ENCODE results near the gene ARHGEF38. TPM values are rescaled to one million over a fixed set of nuclear protein-coding genes. Genes with fewer than 3 reads are reported as not detected.

Gene ARHGEF38
- polyA plus RNA-seq, 1 donor: 10.7 TPM

GRCh38 chr4:105587841-105588240 lies 35.4 kb downstream of the ARHGEF38 start:
- WGBS (ENCODE audit: insufficient coverage, low lambda C conversion rate): 60% methylated on average over 1 of the region's 2 CpGs
- Histone ChIP-seq H3K4me3 (ENCODE audit: low read length) (no peak overlapping the region), H3K27ac (ENCODE audit: low read length) (peak overlapping the region; percentile 79), H3K4me1 (ENCODE audit: control insufficient read depth, insufficient read depth, low read length) (peaks cover 26% of the 10 kb centered on the region), H3K36me3 (ENCODE audit: control insufficient read depth, insufficient read depth, low read length) (peaks cover 9% of the 10 kb centered on the region), H3K27me3 (ENCODE audit: control insufficient read depth, insufficient read depth, low read length) (no peaks in the 10 kb centered on the region), H3K9me3 (ENCODE audit: control insufficient read depth, low read depth, low read length) (no peaks in the 10 kb centered on the region)
- DNase-seq: peak in 1 of 2 donors; percentile 29

DNA sequence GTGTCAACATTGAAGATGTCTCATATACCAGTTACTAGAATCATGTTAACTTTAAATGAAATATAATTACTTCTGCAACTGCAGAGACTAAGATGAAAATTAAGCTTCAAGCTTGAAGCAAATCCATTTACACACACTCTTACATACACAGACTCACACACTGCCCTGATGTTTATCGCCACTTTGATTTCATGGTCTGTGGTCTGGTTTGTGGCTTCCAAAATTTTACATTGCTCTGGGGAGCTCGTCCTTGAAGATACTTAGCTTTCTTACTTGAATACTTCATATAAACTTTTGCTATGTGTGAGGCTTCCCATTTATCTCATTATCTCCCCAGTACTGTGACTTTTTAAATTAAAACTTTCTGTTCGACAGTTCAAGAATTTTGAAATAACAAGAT lies 35.8 kb downstream of the ARHGEF38 start:
- H3K4me3 ChIP-seq (ENCODE audit: low read length): no peak overlapping the region
- H3K4me1 ChIP-seq (ENCODE audit: control insufficient read depth, insufficient read depth, low read length): peaks cover 28% of the 10 kb centered on the region
- peak overlapping the region; percentile 79 for H3K27ac ChIP-seq (ENCODE audit: low read length)
- WGBS (ENCODE audit: insufficient coverage, low lambda C conversion rate): 78% methylated on average over 3 of the region's 3 CpGs
- H3K36me3 ChIP-seq (ENCODE audit: control insufficient read depth, insufficient read depth, low read length): peaks cover 9% of the 10 kb centered on the region
- H3K9me3 ChIP-seq (ENCODE audit: control insufficient read depth, low read depth, low read length): no peaks in the 10 kb centered on the region
- no peaks in the 10 kb centered on the region for H3K27me3 ChIP-seq (ENCODE audit: control insufficient read depth, insufficient read depth, low read length)
- DNase-seq: no peak

DNA sequence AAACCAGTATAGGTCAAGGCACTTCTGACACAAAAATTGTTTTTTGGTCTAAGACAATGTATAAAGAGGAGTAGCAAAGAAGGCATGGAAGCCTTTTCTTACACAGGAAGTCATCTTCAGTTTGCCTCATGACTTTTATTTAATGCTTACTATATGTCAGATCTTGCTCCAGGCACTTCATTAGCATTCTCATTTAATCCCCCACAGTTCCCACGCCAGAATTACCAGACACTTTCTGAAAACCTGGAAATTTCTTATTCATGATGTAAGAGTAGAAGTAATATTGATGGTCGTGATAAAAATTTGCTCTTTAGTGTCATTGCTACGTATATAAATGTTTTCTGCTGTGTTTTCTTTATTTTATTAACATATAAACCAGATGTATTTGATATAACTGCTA lies 39.2 kb downstream of the ARHGEF38 start:
- peaks cover 36% of the 10 kb centered on the region for H3K4me1 ChIP-seq (ENCODE audit: control insufficient read depth, insufficient read depth, low read length)
- H3K27me3 ChIP-seq (ENCODE audit: control insufficient read depth, insufficient read depth, low read length): no peaks in the 10 kb centered on the region
- H3K4me3 ChIP-seq (ENCODE audit: low read length): no peak overlapping the region
- DNase-seq: no peak
- no peak overlapping the region for H3K27ac ChIP-seq (ENCODE audit: low read length)
- H3K9me3 ChIP-seq (ENCODE audit: control insufficient read depth, low read depth, low read length): no peaks in the 10 kb centered on the region
- H3K36me3 ChIP-seq (ENCODE audit: control insufficient read depth, insufficient read depth, low read length): peaks cover 9% of the 10 kb centered on the region
- no CpG with 5 or more reads among the region's 3 CpGs for WGBS (ENCODE audit: insufficient coverage, low lambda C conversion rate)

DNA sequence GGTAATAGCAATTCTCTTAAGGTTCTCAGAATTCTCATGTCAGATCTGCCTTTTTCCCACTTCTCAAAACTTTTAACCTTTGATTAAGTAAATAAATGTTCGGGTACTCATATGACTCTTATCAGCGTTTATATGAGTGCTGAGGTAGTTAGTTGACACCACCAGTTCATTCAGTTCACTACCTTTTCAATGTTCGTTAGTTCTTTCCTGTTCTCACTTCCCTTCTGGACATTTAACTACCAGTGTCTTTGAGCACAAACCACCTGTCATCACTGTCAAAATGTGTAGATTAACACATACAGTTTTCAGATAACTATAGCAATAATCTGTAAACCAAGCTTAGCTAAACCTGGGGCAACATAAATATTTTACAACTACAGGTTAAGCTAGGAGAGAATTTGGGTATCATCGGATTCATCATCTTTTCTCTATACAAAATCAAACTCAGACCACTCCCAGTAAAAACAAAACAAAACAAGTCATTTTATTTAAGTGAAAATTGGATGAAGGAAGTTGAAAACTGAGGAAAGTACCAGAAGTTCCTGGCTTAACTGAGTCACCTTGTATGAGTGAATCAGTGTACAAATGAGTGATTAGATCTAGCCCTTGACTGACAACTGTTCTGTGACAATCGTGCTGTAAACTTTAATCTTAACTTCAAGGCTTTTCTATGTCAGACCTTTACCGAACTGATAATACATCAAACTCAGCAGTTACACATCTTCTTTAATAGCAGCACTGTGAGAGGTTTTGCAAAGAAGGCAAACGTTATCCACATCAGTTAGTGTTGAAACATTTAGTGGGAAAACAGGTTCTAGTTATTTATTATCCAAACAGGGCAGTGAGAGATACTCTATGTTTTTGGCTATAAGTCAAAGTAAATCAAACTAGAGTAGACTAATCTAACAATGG lies 41.9 kb downstream of the ARHGEF38 start:
- Histone ChIP-seq H3K27ac (ENCODE audit: low read length) (peak overlapping the region; percentile 83), H3K9me3 (ENCODE audit: control insufficient read depth, low read depth, low read length) (no peaks in the 10 kb centered on the region), H3K27me3 (ENCODE audit: control insufficient read depth, insufficient read depth, low read length) (no peaks in the 10 kb centered on the region), H3K4me3 (ENCODE audit: low read length) (no peak overlapping the region), H3K4me1 (ENCODE audit: control insufficient read depth, insufficient read depth, low read length) (peaks cover 28% of the 10 kb centered on the region), H3K36me3 (ENCODE audit: control insufficient read depth, insufficient read depth, low read length) (peaks cover 11% of the 10 kb centered on the region)
- 5% methylated on average over 4 of the region's 7 CpGs for WGBS (ENCODE audit: insufficient coverage, low lambda C conversion rate)
- peak; percentile 66 to 88 for DNase-seq

DNA sequence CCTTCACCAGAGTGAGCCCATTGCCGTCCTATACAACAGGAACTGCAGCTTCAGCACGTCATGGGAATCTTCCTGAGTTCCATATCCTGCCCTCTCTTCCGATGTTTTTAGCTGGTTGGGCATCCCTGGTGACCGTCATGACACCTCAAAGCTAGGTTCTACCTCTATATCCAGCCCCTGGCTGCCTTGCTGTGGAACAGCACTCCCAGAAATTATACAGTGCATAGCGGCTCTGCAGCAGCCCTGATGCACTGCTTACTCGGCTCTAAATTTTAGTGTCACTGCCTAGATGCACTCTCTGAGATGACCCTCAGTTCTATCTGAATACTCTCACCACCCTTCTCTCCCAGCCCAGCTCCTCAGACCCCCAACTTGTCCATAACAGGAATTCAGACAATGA lies 44.3 kb downstream of the ARHGEF38 start:
- Histone ChIP-seq H3K4me1 (ENCODE audit: control insufficient read depth, insufficient read depth, low read length) (peaks cover 30% of the 10 kb centered on the region), H3K9me3 (ENCODE audit: control insufficient read depth, low read depth, low read length) (no peaks in the 10 kb centered on the region), H3K4me3 (ENCODE audit: low read length) (no peak overlapping the region), H3K27ac (ENCODE audit: low read length) (no peak overlapping the region), H3K36me3 (ENCODE audit: control insufficient read depth, insufficient read depth, low read length) (peaks cover 7% of the 10 kb centered on the region), H3K27me3 (ENCODE audit: control insufficient read depth, insufficient read depth, low read length) (no peaks in the 10 kb centered on the region)
- no peak for DNase-seq
- no CpG with 5 or more reads among the region's 6 CpGs for WGBS (ENCODE audit: insufficient coverage, low lambda C conversion rate)

- 40% methylated on average over 1 of the region's 4 CpGs for WGBS (ENCODE audit: insufficient coverage, low lambda C conversion rate)
- peak overlapping the region; percentile 67 for H3K27ac ChIP-seq (ENCODE audit: low read length)
- peak; percentile 56 to 77 for DNase-seq
These were observed 45.6 kb downstream of the ARHGEF38 start for GRCh38 chr4:105598052-105598451.

DNA sequence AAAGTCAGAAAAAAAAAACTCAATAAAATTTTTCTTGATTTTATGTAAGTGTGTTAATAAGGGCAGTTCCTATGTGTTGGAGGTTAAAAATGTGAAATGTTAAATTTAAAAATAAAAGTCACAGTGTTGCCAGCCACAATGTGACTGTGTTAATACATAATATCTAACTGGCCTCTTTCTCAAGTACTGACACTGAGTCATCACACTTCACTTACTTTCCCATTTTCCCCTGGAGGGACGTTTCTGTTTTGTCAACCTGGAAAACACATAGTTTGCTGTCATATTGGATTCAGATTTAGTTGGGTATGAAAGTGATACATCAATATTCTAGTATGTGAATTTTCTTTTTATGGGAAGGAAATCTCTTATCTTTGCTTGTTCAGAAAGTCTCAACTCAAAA lies 46.4 kb downstream of the ARHGEF38 start:
- no CpG with 5 or more reads among the region's 1 CpG for WGBS (ENCODE audit: insufficient coverage, low lambda C conversion rate)
- Histone ChIP-seq H3K27ac (ENCODE audit: low read length) (peak overlapping the region; percentile 67), H3K36me3 (ENCODE audit: control insufficient read depth, insufficient read depth, low read length) (peaks cover 5% of the 10 kb centered on the region), H3K4me3 (ENCODE audit: low read length) (no peak overlapping the region), H3K27me3 (ENCODE audit: control insufficient read depth, insufficient read depth, low read length) (no peaks in the 10 kb centered on the region), H3K4me1 (ENCODE audit: control insufficient read depth, insufficient read depth, low read length) (peaks cover 22% of the 10 kb centered on the region), H3K9me3 (ENCODE audit: control insufficient read depth, low read depth, low read length) (no peaks in the 10 kb centered on the region)
- peak in 1 of 2 donors; percentile 26 for DNase-seq

More at GRCh38 chr4:105598052-105598451, 45.6 kb downstream of the ARHGEF38 start:
- H3K36me3 ChIP-seq (ENCODE audit: control insufficient read depth, insufficient read depth, low read length): peaks cover 5% of the 10 kb centered on the region
- peaks cover 29% of the 10 kb centered on the region for H3K4me1 ChIP-seq (ENCODE audit: control insufficient read depth, insufficient read depth, low read length)
- H3K4me3 ChIP-seq (ENCODE audit: low read length): no peak overlapping the region
- H3K27me3 ChIP-seq (ENCODE audit: control insufficient read depth, insufficient read depth, low read length): no peaks in the 10 kb centered on the region
- no peaks in the 10 kb centered on the region for H3K9me3 ChIP-seq (ENCODE audit: control insufficient read depth, low read depth, low read length)

- Histone ChIP-seq H3K9me3 (ENCODE audit: control insufficient read depth, low read depth, low read length) (no peaks in the 10 kb centered on the region), H3K36me3 (ENCODE audit: control insufficient read depth, insufficient read depth, low read length) (peaks cover 5% of the 10 kb centered on the region), H3K4me1 (ENCODE audit: control insufficient read depth, insufficient read depth, low read length) (peaks cover 17% of the 10 kb centered on the region), H3K27ac (ENCODE audit: low read length) (no peak overlapping the region), H3K27me3 (ENCODE audit: control insufficient read depth, insufficient read depth, low read length) (no peaks in the 10 kb centered on the region), H3K4me3 (ENCODE audit: low read length) (no peak overlapping the region)
- 90% methylated on average over 2 of the region's 3 CpGs for WGBS (ENCODE audit: insufficient coverage, low lambda C conversion rate)
- DNase-seq: no peak
These were observed 47.1 kb downstream of the ARHGEF38 start for GRCh38 chr4:105599482-105599881.

- WGBS (ENCODE audit: insufficient coverage, low lambda C conversion rate): 80% methylated on average over 1 of the region's 3 CpGs
- H3K27ac ChIP-seq (ENCODE audit: low read length): no peak overlapping the region
- H3K36me3 ChIP-seq (ENCODE audit: control insufficient read depth, insufficient read depth, low read length): peaks cover 5% of the 10 kb centered on the region
- H3K4me3 ChIP-seq (ENCODE audit: low read length): no peak overlapping the region
- no peaks in the 10 kb centered on the region for H3K27me3 ChIP-seq (ENCODE audit: control insufficient read depth, insufficient read depth, low read length)
- H3K4me1 ChIP-seq (ENCODE audit: control insufficient read depth, insufficient read depth, low read length): peaks cover 17% of the 10 kb centered on the region
- H3K9me3 ChIP-seq (ENCODE audit: control insufficient read depth, low read depth, low read length): no peaks in the 10 kb centered on the region
- no peak for DNase-seq
These were observed 47.7 kb downstream of the ARHGEF38 start for GRCh38 chr4:105599932-105600655.

GRCh38 chr4:105600951-105601350 lies 48.5 kb downstream of the ARHGEF38 start:
- Histone ChIP-seq H3K27me3 (ENCODE audit: control insufficient read depth, insufficient read depth, low read length) (no peaks in the 10 kb centered on the region), H3K4me1 (ENCODE audit: control insufficient read depth, insufficient read depth, low read length) (peaks cover 17% of the 10 kb centered on the region), H3K4me3 (ENCODE audit: low read length) (no peak overlapping the region), H3K36me3 (ENCODE audit: control insufficient read depth, insufficient read depth, low read length) (peaks cover 5% of the 10 kb centered on the region), H3K9me3 (ENCODE audit: control insufficient read depth, low read depth, low read length) (no peaks in the 10 kb centered on the region), H3K27ac (ENCODE audit: low read length) (no peak overlapping the region)
- no CpG with 5 or more reads among the region's 1 CpG for WGBS (ENCODE audit: insufficient coverage, low lambda C conversion rate)
- no peak for DNase-seq
